Stimulated activated CD4-positive, alpha-beta T cell treated with anti-CD3 and anti-CD28 coated beads, Interleukin-1b, Interleukin-23, amount 100 ng/mL, for 4 hours (primary cell): ENCODE results near the gene PSMD5.
"Not testable (repeated sequence)": the region's sequence is repeated elsewhere in the genome, so short reads cannot be mapped to it uniquely, and the experiment has no call there.

Experiments used
- DNase-seq, 2 donors: peaks; one replicate each; pipeline ENCODE4 v3.0.0-alpha.2; 2020; ENCODE audit warnings: low read depth in 2 of 2

The PSMD5 gene

DNA sequence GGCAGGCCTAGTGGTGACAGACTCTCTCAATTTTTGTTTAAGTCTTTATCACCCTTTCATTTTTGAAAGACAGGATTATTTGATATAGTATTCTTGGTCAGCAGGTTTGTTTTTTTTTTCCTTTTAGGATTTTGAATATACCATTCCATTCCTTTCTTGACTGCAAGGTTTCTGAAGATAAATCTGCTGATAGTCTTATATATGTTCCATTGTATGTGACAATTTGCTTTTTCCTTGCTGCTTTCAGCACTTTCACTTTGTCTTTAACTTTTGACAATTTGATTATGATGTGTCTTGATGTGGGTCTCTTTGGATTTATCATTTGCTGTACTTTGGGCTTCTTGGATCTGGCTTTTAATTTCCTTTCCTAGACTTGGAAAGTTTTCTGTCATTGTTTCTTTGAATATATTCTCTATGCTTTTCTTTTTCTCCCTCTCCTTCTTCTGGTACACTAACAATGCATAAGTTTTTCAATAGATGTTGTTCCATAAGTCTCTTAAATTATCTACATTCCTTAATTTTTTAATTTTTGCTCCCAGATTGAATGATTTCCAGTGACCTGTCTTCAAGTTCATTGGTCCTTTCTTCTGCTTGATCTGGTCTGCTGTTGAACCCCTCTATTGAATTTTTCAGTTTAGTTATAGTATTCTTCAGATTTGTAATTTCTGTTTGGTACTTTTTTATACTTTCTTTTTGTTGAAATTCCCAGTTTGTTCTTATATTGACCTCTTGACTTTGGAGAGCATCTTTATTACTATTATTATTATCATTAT, 34.9 kb downstream of the PSMD5 start:
- no peak for DNase-seq

DNA sequence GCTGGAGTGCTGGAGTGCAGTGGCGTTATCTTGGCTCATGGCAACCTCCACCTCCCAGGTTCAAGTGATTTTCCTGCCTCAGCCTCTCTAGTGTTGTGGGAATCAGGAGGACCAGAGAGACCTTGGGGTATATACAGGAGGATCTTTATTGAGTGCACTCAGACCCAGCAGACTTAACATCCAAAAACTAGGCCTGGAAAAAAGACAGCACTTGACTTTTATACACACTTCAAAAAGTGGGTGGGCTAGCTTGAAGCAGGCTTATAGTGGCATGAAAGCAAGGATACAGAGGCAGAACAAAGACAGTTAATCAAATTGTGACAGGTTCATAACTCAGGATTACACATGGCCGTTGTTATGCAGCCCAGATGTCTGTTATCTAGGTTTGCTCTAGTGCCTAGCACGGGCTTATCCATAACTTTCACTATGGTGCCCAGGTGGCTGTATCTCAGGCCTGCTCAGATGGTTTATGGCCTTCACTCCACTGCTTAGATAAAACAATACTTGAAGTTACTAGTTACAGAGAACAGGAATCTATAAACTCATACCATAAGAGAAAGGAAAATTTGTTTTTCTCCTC, 37.8 kb downstream of the PSMD5 start:
- DNase-seq = not testable (repeated sequence)

DNA sequence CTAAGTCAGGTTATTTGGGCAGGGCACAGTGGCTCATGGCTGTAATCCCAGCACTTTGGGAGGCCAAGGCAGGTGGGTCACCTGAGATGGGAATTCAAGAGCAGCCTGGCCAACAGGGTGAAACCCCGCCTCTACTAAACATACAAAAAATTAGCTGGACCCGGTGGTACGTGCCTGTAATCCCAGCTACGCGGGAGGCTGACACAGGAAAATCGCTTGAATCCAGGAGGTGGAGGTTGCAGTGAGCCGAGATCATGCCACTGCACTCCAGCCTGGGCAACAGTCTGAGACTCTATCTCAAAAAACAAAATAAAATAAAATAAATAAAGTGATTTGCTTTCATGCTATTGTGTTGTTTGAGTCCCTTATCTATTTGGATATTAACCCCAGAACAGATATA, 41.3 kb downstream of the PSMD5 start:
- DNase-seq = no peak

GRCh38 chr9:120792898-120793765, 49.6 kb downstream of the PSMD5 start, which contains the start of gene FBXW2:
Gene FBXW2 (minus strand): TSS chr9:120793416. CDS start chr9:120788258, 5,158 bp downstream.
- peak; percentile 68 to 87 for DNase-seq

DNA sequence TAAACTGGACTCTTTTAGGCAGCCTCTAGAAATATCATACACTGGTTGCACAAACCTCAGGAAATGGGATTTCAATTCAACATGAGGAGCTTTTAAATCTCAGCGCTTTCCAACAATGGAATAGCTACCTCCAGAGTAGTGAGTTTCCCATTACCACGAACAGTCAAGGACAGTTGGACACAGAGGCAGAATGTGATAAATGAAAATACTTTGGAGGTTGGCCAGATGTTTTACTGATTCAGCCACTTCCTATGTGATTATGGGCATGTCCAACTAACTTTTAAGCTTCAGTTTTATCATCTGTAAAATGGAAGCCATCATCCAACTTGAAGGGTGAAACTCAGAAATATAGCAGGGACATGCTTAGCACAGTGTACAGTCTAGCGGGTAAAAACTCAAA, 51.6 kb downstream of the PSMD5 start:
- DNase-seq = no peak

DNA sequence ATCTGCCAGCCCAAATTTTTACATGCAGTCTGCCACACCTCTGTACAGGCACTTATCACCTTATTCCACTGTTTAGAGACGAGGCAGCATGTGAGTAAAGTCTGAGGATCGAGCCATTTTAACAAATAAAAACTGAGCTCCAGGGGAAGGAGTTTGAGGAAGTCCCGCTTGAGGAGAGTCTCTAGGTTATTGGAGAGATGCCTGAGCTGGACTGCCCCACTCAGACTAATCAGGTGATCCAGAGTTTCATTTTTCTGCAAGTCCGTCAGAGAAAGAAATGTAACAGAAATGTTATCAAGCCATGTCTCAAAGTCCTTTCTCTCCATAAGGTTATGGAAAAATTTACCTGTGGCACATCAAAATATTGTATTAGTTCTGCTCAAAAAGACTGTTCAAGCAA, 54.8 kb downstream of the PSMD5 start:
- no peak for DNase-seq

- no peak for DNase-seq
Observed at GRCh38 chr9:120783602-120784047, 59.1 kb downstream of the PSMD5 start.

- no peak for DNase-seq
Observed at GRCh38 chr9:120781236-120781635, 61.5 kb downstream of the PSMD5 start.

DNA sequence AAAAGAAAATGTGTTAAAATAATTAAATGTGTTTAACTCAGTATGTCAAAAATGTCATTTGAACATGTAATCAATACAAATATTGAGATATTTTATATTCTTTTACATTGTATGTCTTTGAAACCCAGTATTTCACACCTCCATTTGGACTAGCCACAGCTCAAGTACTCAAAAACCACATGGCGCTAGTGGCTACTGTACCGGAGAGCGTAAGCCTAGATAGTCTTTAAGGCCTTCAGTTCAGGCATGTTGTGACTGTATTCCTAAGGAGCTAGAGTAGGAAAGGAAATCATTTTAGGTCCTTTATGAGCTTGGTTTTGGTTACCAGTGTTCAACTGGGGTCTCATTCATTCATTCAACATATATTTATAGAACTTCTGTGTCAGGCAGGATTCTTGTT, 62.4 kb downstream of the PSMD5 start:
- DNase-seq = no peak

DNA sequence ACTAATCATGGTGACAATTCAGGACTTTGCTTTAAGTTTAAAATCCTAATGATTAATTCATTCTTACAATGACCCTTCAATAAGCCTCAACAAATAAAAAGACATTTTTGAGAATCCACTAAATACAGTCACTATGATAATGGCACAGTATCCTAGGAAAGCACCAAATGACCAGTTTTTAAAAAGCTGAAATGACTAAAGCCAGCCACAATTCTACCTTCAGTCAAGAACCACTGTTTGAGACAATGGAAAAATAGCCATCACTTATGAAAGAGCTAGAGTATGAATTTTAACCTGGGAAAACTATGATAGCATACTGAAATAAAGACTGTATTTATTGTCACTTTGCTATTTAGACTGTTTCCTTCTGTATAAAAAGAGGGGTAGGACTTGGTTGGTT, 63.5 kb downstream of the PSMD5 start:
- DNase-seq = no peak

- DNase-seq = no peak
Observed at GRCh38 chr9:120778758-120779157, 64.0 kb downstream of the PSMD5 start.

DNA sequence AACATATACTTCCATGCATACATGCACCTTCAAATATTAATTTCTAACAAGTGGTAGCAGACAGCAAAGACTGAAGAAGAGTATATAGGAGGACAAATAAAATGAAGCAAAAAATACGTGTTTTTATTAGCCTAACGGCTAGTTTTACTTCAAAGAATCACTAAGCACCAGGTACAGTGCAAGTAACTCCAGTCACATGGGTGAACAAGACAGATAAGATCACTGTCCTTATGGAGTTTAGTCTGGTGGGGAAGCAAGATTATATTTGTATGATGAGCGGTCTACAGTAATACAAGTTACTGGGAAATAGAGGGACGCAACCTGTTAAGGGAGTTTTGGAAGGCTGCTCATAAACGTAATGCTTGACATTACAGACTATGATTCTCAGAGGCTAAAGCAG, 65.5 kb downstream of the PSMD5 start:
- no peak for DNase-seq

DNA sequence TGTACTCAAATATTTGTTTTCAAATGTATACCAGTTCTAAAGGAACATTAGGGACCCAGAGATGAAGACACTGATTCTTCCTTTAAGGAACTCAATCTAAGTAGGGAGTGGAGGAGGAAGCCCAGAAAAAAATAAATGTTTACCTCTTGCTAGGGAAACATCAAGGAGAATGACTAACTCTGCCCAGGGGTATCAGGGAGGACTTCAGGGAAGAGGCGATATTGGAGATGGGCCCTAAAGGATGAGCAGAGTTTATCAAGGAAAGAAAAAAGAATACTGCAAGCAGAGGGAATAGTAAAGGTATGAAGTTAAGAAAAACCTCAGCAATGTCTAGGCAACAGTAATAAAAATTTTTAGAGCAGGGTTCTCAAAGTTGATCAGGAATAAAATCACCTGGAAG, 65.9 kb downstream of the PSMD5 start:
- DNase-seq = no peak

GRCh38 chr9:120775859-120776258, 66.9 kb downstream of the PSMD5 start:
- no peak for DNase-seq

DNA sequence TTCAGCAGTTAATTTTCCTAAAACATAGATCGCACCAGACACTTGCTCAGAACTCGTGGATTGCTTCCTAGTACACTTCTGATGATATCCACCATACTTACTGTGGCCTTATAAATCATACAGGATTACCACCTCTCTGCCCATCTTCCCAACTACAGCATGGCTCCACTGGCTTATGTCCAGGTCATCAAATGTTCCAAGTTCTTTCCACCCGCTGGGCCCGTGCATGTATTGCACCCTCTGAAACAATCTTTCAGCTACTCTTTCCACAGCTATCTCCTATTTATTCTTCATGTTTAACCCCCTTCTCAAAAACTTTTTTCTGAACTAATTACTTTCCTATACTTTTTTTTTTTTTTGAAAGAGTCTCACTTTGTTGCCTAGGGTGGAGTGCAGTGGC, 68.0 kb downstream of the PSMD5 start:
- DNase-seq = no peak

DNA sequence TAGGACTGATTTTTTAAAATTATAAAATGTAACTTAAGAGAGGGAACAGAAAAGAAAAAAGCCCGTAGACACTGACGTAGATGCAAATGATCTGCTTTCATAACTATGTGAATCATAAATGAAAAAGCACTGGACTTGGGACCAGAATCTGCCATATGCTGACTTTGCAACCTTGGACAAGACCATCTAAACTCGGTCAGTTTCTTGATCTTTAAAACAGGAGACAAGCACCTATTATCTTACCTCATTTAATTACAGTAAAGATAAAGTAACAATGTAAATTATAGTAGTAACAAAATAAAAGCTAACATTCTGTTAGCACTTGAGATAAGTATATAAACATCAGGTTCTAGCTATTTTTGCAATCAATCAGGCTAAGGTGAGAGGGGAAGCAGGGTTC, 69.5 kb downstream of the PSMD5 start:
- no peak for DNase-seq

DNA sequence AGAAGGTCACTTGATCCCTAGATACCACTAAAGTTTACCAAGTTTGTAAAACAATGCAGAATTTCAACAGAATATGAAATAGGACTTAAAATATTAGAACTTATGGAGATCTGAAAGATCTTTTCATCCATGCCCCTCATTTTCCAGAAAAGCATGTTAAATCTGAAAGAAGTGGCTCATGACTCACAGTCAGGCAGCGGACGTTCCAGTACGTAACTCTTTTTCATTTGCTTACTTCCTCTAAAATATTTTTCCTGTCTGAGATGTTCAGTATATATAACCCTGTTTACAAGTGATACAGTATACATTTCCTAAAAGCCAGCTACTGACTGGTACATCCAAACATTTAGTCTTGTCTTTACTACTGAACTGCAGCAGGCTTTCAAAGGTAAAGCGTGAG, 71.8 kb downstream of the PSMD5 start:
- DNase-seq = no peak

DNA sequence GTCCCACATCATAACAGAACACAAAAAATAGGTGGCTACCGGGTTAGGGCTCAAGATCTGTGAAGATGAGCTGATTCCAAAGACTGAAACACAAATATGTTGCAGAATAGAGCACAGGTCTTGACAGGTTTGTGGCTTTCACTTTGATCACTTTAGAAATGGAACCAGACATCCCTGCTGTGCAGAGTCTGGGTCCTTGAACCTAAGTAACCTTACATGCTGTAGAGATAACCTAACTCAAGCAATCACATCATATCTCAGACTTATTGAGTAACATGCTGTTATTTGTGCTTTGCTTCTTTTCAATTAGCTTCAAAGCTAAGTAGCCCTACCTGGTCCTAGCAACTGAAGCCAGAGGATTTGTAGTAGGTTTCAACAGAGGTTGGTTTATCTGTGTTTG, 73.8 kb downstream of the PSMD5 start:
- no peak for DNase-seq

DNA sequence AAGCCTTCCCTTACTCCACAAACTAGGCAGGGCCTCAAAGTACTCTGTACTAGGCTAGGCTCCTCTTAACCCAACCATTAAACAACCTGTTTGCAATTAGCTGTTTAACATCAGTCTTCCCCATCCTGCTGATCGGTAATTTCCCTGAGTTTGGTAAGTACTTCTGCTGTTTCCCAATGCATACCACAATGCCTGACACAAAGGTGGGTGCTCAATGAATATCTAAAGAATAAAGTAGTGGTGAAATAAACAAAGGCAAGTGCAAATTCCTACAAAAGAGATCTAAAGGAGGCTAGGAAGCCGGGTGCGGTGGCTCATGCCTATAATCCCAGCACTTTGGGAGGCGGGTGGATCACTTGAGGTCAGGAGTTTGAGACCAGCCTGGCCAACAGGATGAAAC, 74.5 kb downstream of the PSMD5 start:
- DNase-seq = no peak

DNA sequence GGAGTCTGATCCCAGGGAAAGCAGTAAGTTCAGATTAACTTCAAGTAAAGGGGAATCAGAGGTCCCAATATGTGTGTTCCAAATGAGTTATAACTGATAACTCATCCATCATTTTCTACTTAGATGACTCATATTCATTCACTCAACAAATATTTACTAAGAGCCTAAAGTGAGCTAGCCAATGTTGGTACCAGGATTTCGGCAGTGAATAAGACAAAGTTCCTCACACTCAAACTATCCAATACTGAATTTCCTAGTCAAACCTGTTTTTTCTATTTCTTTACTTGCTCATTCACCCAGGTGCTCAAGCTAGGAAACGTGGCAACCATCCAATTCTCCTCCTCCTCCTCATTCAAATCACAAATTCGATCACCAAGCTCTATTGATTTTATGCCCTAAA, 75.3 kb downstream of the PSMD5 start:
- no peak for DNase-seq
